DND-41 (cell line): Measurements from ENCODE around the gene LRATD1.

ENCODE experiments used
- CTCF ChIP-seq: IDR thresholded peaks from 2 replicates; pipeline ENCODE4 v1.5.1; 2012; ENCODE audit warnings: borderline replicate concordance, low read length, moderate library complexity, mild to moderate bottlenecking; ENCODE audit not compliant: poor library complexity, severe bottlenecking; ENCODE audit errors: extremely low read depth
- EZH2 ChIP-seq: IDR thresholded peaks from 3 replicates; pipeline ENCODE4 v1.6.1; 2012; ENCODE audit warnings: borderline replicate concordance, low read depth, mild to moderate bottlenecking, moderate library complexity, low read length, inconsistent platforms; ENCODE audit not compliant: severe bottlenecking

DNA sequence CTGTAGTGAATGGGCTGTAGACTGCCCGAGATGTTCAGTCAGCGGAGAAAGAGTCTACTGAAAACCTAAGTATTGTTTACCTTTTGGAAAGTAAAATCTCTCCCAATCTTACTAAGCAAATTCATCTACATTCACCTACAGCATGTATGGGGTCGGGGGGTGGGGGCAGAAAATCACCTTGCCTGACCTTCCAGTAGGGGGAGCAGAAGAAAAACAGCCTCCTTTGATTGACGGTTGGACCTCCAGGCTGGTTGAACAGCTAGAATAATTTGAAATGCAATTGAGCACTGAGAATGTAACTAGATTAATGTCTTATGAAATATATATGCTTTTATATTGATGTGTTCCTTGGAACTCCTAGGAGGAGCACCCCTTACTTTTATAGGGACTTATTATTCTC lies 10.0 kb downstream of the LRATD1 start:
- TF ChIP-seq CTCF (peak; percentile 41), EZH2 (no peak)
